OCI-LY3 (cell line): ENCODE results near the gene LSM3.

Experiments
- H2AFZ ChIP-seq: fragments of 200-600, 300-600 bp; shearing (Covaris generic); 2 replicates; pipeline ENCODE4 v1.6.0; 2014; ENCODE audit warnings: antibody characterized with exemption, low read depth, low read length
- H3K27ac ChIP-seq: fragments of 200-600, 300-600 bp; sonication (generic); 2 replicates; pipeline ENCODE4 v1.5.1; 2014; ENCODE audit warnings: mild to moderate bottlenecking, low read length, moderate library complexity, mixed read lengths
- H3K27me3 ChIP-seq: fragments of 200-600, 300-600 bp; sonication (generic); 2 replicates; pipeline ENCODE4 v1.6.1; 2014; ENCODE audit warnings: low read depth, low read length, mixed read lengths
- H3K36me3 ChIP-seq: fragments of 200-600, 300-600 bp; sonication (generic); replicated peaks from 2 replicates; pipeline ENCODE3; 2014; ENCODE audit warnings: low read depth, low read length, mixed read lengths
- H3K4me1 ChIP-seq: fragments of 300-600, 200-600 bp; sonication (generic); 2 replicates; pipeline ENCODE4 v1.6.1; 2014; ENCODE audit warnings: low read length, mixed read lengths
- H3K4me2 ChIP-seq: fragments of 200-600, 300-600 bp; sonication (generic); 2 replicates; pipeline ENCODE4 v1.6.1; 2014; ENCODE audit warnings: low read length, mixed read lengths
- H3K4me3 ChIP-seq: fragments of 300-600, 200-600 bp; sonication (generic); 2 replicates; pipeline ENCODE4 v1.5.1; 2014; ENCODE audit warnings: antibody characterized with exemption, mild to moderate bottlenecking, low read length, moderate library complexity
- H3K79me2 ChIP-seq: fragments of 300-600, 200-600 bp; shearing (Covaris generic); 2 replicates; pipeline ENCODE4 v1.6.1; 2014; ENCODE audit warnings: mild to moderate bottlenecking, low read length, mixed read lengths
- H3K9ac ChIP-seq: fragments of 300-600, 200-600 bp; shearing (Covaris generic); 2 replicates; pipeline ENCODE4 v1.6.0; 2014; ENCODE audit warnings: mild to moderate bottlenecking, low read length, moderate library complexity
- H3K9me3 ChIP-seq: fragments of 200-600, 300-600 bp; shearing (Covaris generic); 2 replicates; pipeline ENCODE4 v1.6.1; 2014; ENCODE audit warnings: low read length, mixed read lengths; ENCODE audit not compliant: insufficient read depth
- H4K20me1 ChIP-seq: fragments of 200-600, 300-600 bp; sonication (generic); 2 replicates; pipeline ENCODE4 v1.6.1; 2016; ENCODE audit warnings: low read length, mixed read lengths; ENCODE audit not compliant: insufficient read depth
- CTCF ChIP-seq: fragments of 200-600, 300-600 bp; sonication (generic); IDR thresholded peaks from 2 replicates; pipeline ENCODE4 v1.5.1; 2014; ENCODE audit warnings: antibody characterized with exemption, low read length, low read depth
- EZH2phosphoT487 ChIP-seq: fragments of 200-600 bp; shearing (Covaris generic); IDR thresholded peaks from 2 replicates; pipeline ENCODE4 v1.6.1; 2018; ENCODE audit warnings: antibody characterized with exemption, mixed run types, low read depth

LSM3 gene

GRCh38 chr3:14248849-14249523 is 70.4 kb downstream of the LSM3 start:
- H2AFZ ChIP-seq: no peak overlapping the region
- H3K9me3 ChIP-seq: no peaks in the 10 kb centered on the region
- TF ChIP-seq EZH2phosphoT487: no peak
- TF ChIP-seq CTCF: no peak
- H3K36me3 ChIP-seq: no peaks in the 10 kb centered on the region
- no peaks in the 10 kb centered on the region for H3K4me1 ChIP-seq
- H3K79me2 ChIP-seq: no peaks in the 10 kb centered on the region
- H3K4me2 ChIP-seq: no peak overlapping the region
- no peak overlapping the region for H3K27ac ChIP-seq
- no peak overlapping the region for H3K4me3 ChIP-seq
- H4K20me1 ChIP-seq: no peaks in the 10 kb centered on the region
- no peaks in the 10 kb centered on the region for H3K27me3 ChIP-seq
- H3K9ac ChIP-seq: no peak overlapping the region
